Heart left ventricle (tissue), 13 donors: ENCODE measurements around the gene VPS13A.

Source experiments
- CTCF ChIP-seq, 12 donors: fragments of 200-600 bp; sonication (generic) in 4 of 12; IDR thresholded peaks; one replicate each; pipeline versions ENCODE4 v1.5.0 to v1.8.0; 2018 to 2022; ENCODE audit warnings: antibody characterized with exemption in 12 of 12, mild to moderate bottlenecking in 5 of 12
- POLR2A ChIP-seq, 2 donors: fragments of 450-650 bp; IDR thresholded peaks; one replicate each; pipeline ENCODE4 v1.6.1; 2017; ENCODE audit warnings: antibody characterized with exemption in 2 of 2, mild to moderate bottlenecking in 2 of 2, moderate library complexity in 2 of 2
- donor health status: ischemic (EF 13 %, LVEDD 7.1; RV severe dilation, severe dysfunction).
- donor health status: DM: no; HTN: yes; CAD: no.
- donor health status: DM: no; HTN: no; CAD: no.
- donor health status: ischemic (EF 25% LVEDD 6.9; RV normal size, moderate dysfunction).
- donor health status: ischemic (EF 25% LVEDD 5.7; RV mildly dilated, moderate dysfunction).
- donor health status: ischemic (EF 35%, LVEDD 5.7; RV mildly dilated, moderate dysfunction).
- donor health status: nonischemic (EF 11% LVEDD 7.7; RV severe dilation, severe dysfunction).
- donor health status: DM: yes; HTN: yes; CAD: no.
- donor health status: PGD.
- donor health status: ischemic (EF 29% LVEDD 5.4; RV normal size, mild dysfunction).
- donor health status: nonischemic (EF 23%, LVEDD 6.1; RV moderate dilation, normal function).

DNA sequence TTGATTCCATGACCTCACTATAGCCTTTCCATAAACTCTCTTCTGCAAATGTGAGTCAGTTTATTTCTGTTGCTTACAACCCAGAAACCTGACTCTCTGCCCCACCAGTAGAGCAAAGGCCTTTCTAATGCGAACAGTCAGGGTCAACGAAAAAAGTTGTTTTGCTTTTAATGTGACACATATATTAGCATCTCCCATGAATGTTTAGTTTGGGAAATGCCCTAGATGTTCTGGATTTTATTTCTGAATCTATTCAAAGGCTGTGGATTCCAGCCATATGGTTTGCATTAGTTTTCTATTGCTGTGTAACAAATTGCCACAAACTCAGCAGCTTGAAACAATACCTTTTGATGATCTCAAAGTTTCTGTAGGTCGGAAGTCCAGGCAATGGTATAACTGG is 277.3 kb downstream of the VPS13A start:
- TF ChIP-seq CTCF (IDR thresholded peaks at IDR 0.05) (no peak), POLR2A (IDR thresholded peaks at IDR 0.05) (no peak)
